Measurements from ENCODE around the gene MVB12B. TPM values are rescaled to one million over a fixed set of nuclear protein-coding genes. Genes with fewer than 3 reads are reported as not detected.

Gene MVB12B
- total RNA-seq, result 2.5 and 3.5 TPM in 2 replicates

GRCh38 chr9:126326228-126327005 is at the start of gene MVB12B:
TSS of gene MVB12B (plus strand) at chr9:126326829. CDS start at chr9:126326930, 101 bp downstream.

Measured in smooth muscle cell of the pulmonary artery (primary cell).